ENCODE results near the gene MDK.

MDK gene

GRCh38 chr11:46381048-46381818 lies at the start of gene MDK:
MDK (plus strand) TSS chr11:46381669; CDS start chr11:46382058, 389 bp downstream.
- peak within 1 kb of the TSS in 4 of 5 donors; percentile 47 to 77 (median 66) for H3K9ac ChIP-seq (ENCODE audit: low read length in 5 of 5)
- H3K27me3 ChIP-seq (ENCODE audit: control insufficient read depth in 5 of 5, insufficient read depth in 4 of 5, low read length in 5 of 5): peaks cover 5 to 25% (median 9%) of the 10 kb centered on the region in 5 donors
- H3K27ac ChIP-seq (ENCODE audit: low read depth, low read length): peak within 1 kb of the TSS; percentile 54
- no peaks in the 10 kb centered on the region for H3K9me3 ChIP-seq (ENCODE audit: control insufficient read depth in 5 of 5, low read length in 5 of 5)
- H3K4me1 ChIP-seq (ENCODE audit: control insufficient read depth in 5 of 5, insufficient read depth in 5 of 5, low read length in 5 of 5): peaks cover 0 to 24% (median 17%) of the 10 kb centered on the region in 5 donors
- peak within 1 kb of the TSS; percentile 15 to 83 (median 77) for H3K4me3 ChIP-seq (ENCODE audit: low read depth in 1 of 5, low read length in 5 of 5)
- H3K36me3 ChIP-seq (ENCODE audit: control insufficient read depth in 5 of 5, insufficient read depth in 5 of 5, low read length in 5 of 5): peaks cover 0 to 26% (median 25%) of the 10 kb centered on the region in 5 donors

- H3K27me3 ChIP-seq (ENCODE audit: control insufficient read depth in 5 of 5, insufficient read depth in 4 of 5, low read length in 5 of 5): peaks cover 0 to 12% (median 8%) of the 10 kb centered on the region in 5 donors
- no peak overlapping the region for H3K27ac ChIP-seq (ENCODE audit: low read depth, low read length)
- no peaks in the 10 kb centered on the region for H3K36me3 ChIP-seq (ENCODE audit: control insufficient read depth in 5 of 5, insufficient read depth in 5 of 5, low read length in 5 of 5)
- H3K4me3 ChIP-seq (ENCODE audit: low read depth in 1 of 5, low read length in 5 of 5): peak overlapping the region in 4 of 5 donors; percentile 54 to 67 (median 60)
- no peaks in the 10 kb centered on the region for H3K9me3 ChIP-seq (ENCODE audit: control insufficient read depth in 5 of 5, low read length in 5 of 5)
- H3K9ac ChIP-seq (ENCODE audit: low read length in 5 of 5): no peak overlapping the region
- H3K4me1 ChIP-seq (ENCODE audit: control insufficient read depth in 5 of 5, insufficient read depth in 5 of 5, low read length in 5 of 5): peaks cover 0 to 42% (median 23%) of the 10 kb centered on the region in 5 donors
These were observed 49.3 kb upstream of the MDK start for GRCh38 chr11:46332093-46332567.

GRCh38 chr11:46332568-46333393 lies 48.7 kb upstream of the MDK start:
- H3K27ac ChIP-seq (ENCODE audit: low read depth, low read length): no peak overlapping the region

GRCh38 chr11:46333394-46333947 lies 48.0 kb upstream of the MDK start:
- H3K9ac ChIP-seq (ENCODE audit: low read length in 5 of 5): peak overlapping the region in 2 of 5 donors; percentile 37 to 47
- H3K4me3 ChIP-seq (ENCODE audit: low read depth in 1 of 5, low read length in 5 of 5): peak overlapping the region; percentile 50 to 67 (median 55)
- H3K4me1 ChIP-seq (ENCODE audit: control insufficient read depth in 5 of 5, insufficient read depth in 5 of 5, low read length in 5 of 5): peaks cover under 1 to 52% (median 32%) of the 10 kb centered on the region in 5 donors
- H3K27ac ChIP-seq (ENCODE audit: low read depth, low read length): no peak overlapping the region
- H3K27me3 ChIP-seq (ENCODE audit: control insufficient read depth in 5 of 5, insufficient read depth in 4 of 5, low read length in 5 of 5): peaks cover 0 to 12% (median 8%) of the 10 kb centered on the region in 5 donors
- H3K9me3 ChIP-seq (ENCODE audit: control insufficient read depth in 5 of 5, low read length in 5 of 5): no peaks in the 10 kb centered on the region
- no peaks in the 10 kb centered on the region for H3K36me3 ChIP-seq (ENCODE audit: control insufficient read depth in 5 of 5, insufficient read depth in 5 of 5, low read length in 5 of 5)

More at GRCh38 chr11:46332568-46333393, 48.7 kb upstream of the MDK start:
- Histone ChIP-seq H3K4me3 (ENCODE audit: low read depth in 1 of 5, low read length in 5 of 5) (peak overlapping the region in 4 of 5 donors; percentile 54 to 67 (median 60)), H3K36me3 (ENCODE audit: control insufficient read depth in 5 of 5, insufficient read depth in 5 of 5, low read length in 5 of 5) (no peaks in the 10 kb centered on the region), H3K9ac (ENCODE audit: low read length in 5 of 5) (peak overlapping the region in 2 of 5 donors; percentile 37 to 41), H3K9me3 (ENCODE audit: control insufficient read depth in 5 of 5, low read length in 5 of 5) (no peaks in the 10 kb centered on the region), H3K27me3 (ENCODE audit: control insufficient read depth in 5 of 5, insufficient read depth in 4 of 5, low read length in 5 of 5) (peaks cover 0 to 12% (median 8%) of the 10 kb centered on the region in 5 donors), H3K4me1 (ENCODE audit: control insufficient read depth in 5 of 5, insufficient read depth in 5 of 5, low read length in 5 of 5) (peaks cover 0 to 45% (median 25%) of the 10 kb centered on the region in 5 donors)

- Histone ChIP-seq H3K36me3 (ENCODE audit: control insufficient read depth in 5 of 5, insufficient read depth in 5 of 5, low read length in 5 of 5) (no peaks in the 10 kb centered on the region), H3K27ac (ENCODE audit: low read depth, low read length) (no peak overlapping the region), H3K27me3 (ENCODE audit: control insufficient read depth in 5 of 5, insufficient read depth in 4 of 5, low read length in 5 of 5) (peaks cover 0 to 12% (median 8%) of the 10 kb centered on the region in 5 donors), H3K4me3 (ENCODE audit: low read depth in 1 of 5, low read length in 5 of 5) (no peak overlapping the region), H3K9ac (ENCODE audit: low read length in 5 of 5) (peak overlapping the region in 1 of 5 donors; percentile 22), H3K4me1 (ENCODE audit: control insufficient read depth in 5 of 5, insufficient read depth in 5 of 5, low read length in 5 of 5) (peaks cover 3 to 59% (median 40%) of the 10 kb centered on the region in 5 donors), H3K9me3 (ENCODE audit: control insufficient read depth in 5 of 5, low read length in 5 of 5) (no peaks in the 10 kb centered on the region)
These were observed 47.3 kb upstream of the MDK start for GRCh38 chr11:46334211-46334610.

GRCh38 chr11:46335271-46335670 lies 46.2 kb upstream of the MDK start:
- peaks cover 3 to 69% (median 50%) of the 10 kb centered on the region in 5 donors for H3K4me1 ChIP-seq (ENCODE audit: control insufficient read depth in 5 of 5, insufficient read depth in 5 of 5, low read length in 5 of 5)
- peaks cover 0 to 12% (median 5%) of the 10 kb centered on the region in 5 donors for H3K27me3 ChIP-seq (ENCODE audit: control insufficient read depth in 5 of 5, insufficient read depth in 4 of 5, low read length in 5 of 5)
- no peak overlapping the region for H3K27ac ChIP-seq (ENCODE audit: low read depth, low read length)
- no peak overlapping the region for H3K9ac ChIP-seq (ENCODE audit: low read length in 5 of 5)
- no peaks in the 10 kb centered on the region for H3K36me3 ChIP-seq (ENCODE audit: control insufficient read depth in 5 of 5, insufficient read depth in 5 of 5, low read length in 5 of 5)
- no peaks in the 10 kb centered on the region for H3K9me3 ChIP-seq (ENCODE audit: control insufficient read depth in 5 of 5, low read length in 5 of 5)
- H3K4me3 ChIP-seq (ENCODE audit: low read depth in 1 of 5, low read length in 5 of 5): no peak overlapping the region

GRCh38 chr11:46335890-46336562 lies 45.4 kb upstream of the MDK start:
- Histone ChIP-seq H3K4me1 (ENCODE audit: control insufficient read depth in 5 of 5, insufficient read depth in 5 of 5, low read length in 5 of 5) (peaks cover 3 to 69% (median 52%) of the 10 kb centered on the region in 5 donors), H3K36me3 (ENCODE audit: control insufficient read depth in 5 of 5, insufficient read depth in 5 of 5, low read length in 5 of 5) (no peaks in the 10 kb centered on the region), H3K4me3 (ENCODE audit: low read depth in 1 of 5, low read length in 5 of 5) (no peak overlapping the region), H3K27ac (ENCODE audit: low read depth, low read length) (peak overlapping the region; percentile 23), H3K9ac (ENCODE audit: low read length in 5 of 5) (no peak overlapping the region), H3K9me3 (ENCODE audit: control insufficient read depth in 5 of 5, low read length in 5 of 5) (no peaks in the 10 kb centered on the region), H3K27me3 (ENCODE audit: control insufficient read depth in 5 of 5, insufficient read depth in 4 of 5, low read length in 5 of 5) (peaks cover 0 to 12% (median 4%) of the 10 kb centered on the region in 5 donors)

- Histone ChIP-seq H3K27ac (ENCODE audit: low read depth, low read length) (no peak overlapping the region), H3K9ac (ENCODE audit: low read length in 5 of 5) (no peak overlapping the region), H3K9me3 (ENCODE audit: control insufficient read depth in 5 of 5, low read length in 5 of 5) (no peaks in the 10 kb centered on the region), H3K27me3 (ENCODE audit: control insufficient read depth in 5 of 5, insufficient read depth in 4 of 5, low read length in 5 of 5) (peaks cover 0 to 12% (median 4%) of the 10 kb centered on the region in 5 donors), H3K4me1 (ENCODE audit: control insufficient read depth in 5 of 5, insufficient read depth in 5 of 5, low read length in 5 of 5) (peaks cover 3 to 69% (median 55%) of the 10 kb centered on the region in 5 donors), H3K4me3 (ENCODE audit: low read depth in 1 of 5, low read length in 5 of 5) (no peak overlapping the region), H3K36me3 (ENCODE audit: control insufficient read depth in 5 of 5, insufficient read depth in 5 of 5, low read length in 5 of 5) (no peaks in the 10 kb centered on the region)
These were observed 44.8 kb upstream of the MDK start for GRCh38 chr11:46336563-46337180.
